GM10847 (cell line): ENCODE data around the gene PSMD1.

ENCODE experiments used
- POLR2A ChIP-seq: IDR thresholded peaks from 2 replicates; pipeline ENCODE4 v1.6.1; 2011; ENCODE audit not compliant: insufficient read length; ENCODE audit errors: extremely low read depth

The PSMD1 gene

DNA sequence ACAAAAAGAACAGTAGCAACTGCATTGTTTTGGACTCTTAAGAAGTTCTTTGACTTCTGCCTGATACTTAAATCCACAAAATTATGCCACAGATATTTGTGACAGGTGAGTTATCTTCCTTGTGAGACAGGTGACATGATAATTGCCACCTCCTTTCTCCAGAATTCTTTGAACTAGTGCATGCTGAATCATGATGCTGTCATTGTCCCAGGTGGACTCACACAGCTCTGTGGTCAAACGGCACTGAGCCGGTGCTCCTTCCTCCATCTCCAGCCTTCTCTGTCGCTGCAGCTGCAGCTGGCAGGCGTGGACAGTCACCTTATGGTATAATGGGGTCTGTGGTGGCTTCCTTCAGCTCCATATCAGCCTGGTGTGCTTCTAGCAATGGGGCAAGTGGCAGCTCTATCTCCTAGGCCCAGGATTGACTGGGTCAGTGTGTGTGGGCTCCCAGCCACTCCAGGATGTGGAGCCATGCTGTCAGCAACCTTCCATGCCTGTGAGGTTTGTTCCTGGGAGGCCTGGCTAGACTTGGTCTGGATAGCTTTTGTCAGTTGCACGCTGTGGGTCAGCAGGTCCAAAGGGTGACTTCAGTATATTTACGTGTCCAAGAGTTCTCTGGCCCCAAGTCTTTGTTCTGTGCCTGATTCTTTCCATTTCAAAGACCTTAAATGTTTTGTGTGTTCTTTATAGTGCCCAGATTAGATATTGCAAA, 157.4 kb downstream of the PSMD1 start:
- TF ChIP-seq POLR2A = no peak

DNA sequence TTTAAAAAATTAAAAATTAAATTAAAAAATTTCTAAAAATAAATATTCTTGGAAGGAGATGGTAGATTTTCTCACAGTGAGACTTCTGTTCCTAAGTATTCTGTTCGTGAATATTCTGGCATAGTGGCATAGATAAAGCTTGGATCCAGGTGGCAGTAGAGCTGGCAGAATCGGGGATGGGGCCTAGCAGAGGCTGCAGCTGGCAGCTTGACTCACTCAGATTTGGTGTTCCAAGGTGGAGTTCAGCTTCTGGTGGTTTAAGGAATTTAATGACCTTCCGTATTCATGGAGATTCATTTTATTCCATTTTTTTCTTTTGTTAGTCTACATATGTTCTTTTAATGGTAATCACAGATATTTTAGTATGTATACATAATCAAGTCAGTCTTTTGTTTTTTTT, 161.7 kb downstream of the PSMD1 start:
- no peak for TF ChIP-seq POLR2A

DNA sequence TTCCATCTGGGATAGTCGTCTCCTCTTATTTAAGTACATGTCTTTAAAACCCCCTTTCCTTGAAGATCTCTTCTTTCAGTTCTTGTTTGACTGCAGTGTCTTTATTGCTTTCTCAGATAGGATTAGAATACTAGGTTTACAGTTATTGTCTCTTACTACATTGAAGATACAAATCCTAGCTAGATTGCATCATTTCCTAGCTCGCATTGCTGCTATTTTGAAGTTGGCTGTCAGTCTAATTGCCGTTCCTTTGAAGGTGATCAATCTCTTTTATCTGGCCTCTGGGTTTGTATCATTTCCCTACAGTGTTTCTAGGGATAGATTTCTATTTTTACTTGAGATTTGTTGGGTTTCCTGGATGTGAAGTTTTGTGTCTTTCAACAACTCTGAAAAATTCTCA, 162.6 kb downstream of the PSMD1 start:
- no peak for TF ChIP-seq POLR2A

DNA sequence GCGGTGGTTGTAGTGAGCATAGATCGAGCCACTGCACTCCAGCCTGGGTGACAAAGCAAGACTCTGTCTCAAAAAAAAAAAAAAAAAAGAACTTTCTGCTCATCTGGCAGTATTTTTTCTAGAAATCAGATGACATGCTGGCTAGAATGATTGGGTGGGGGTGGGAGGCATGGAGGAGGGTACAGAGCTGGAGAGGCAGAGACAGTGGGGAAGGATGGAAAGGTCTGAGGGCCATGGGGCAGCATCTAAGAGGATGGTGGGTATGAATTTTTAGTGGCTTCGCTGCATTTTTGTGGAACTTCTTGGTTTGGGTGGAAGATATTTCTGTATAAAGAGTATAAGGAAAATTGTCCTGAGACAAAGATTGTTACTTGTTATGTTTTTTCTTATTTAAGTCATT, 165.1 kb downstream of the PSMD1 start:
- no peak for TF ChIP-seq POLR2A
